Measurements from ENCODE around the gene SLC15A1.

DNA sequence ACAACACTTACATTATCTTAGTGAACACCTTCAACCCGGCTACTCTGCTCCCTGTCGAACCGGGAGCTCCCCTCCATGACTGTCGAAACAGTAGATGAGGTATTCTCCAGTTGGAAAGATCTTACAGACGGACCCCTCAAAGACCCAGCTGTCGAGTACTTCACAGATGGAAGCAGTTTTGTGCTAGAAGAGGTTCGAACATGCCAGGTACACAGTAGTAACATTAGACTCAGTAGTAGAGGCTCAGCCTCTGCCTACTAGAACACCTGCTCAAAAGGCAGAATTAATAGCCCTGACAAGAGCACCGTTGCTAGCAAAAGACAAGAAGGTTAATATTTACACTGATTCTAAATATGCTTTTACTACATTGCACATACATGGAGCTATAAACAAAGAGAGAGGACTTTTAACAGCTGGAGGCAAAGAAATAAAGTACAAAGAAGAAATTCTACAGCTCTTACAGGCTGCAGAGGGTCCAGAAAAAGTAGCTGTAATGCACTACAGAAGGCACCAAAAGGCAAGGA, 13.6 kb upstream of the SLC15A1 start:
- TF ChIP-seq, protein P1, sequence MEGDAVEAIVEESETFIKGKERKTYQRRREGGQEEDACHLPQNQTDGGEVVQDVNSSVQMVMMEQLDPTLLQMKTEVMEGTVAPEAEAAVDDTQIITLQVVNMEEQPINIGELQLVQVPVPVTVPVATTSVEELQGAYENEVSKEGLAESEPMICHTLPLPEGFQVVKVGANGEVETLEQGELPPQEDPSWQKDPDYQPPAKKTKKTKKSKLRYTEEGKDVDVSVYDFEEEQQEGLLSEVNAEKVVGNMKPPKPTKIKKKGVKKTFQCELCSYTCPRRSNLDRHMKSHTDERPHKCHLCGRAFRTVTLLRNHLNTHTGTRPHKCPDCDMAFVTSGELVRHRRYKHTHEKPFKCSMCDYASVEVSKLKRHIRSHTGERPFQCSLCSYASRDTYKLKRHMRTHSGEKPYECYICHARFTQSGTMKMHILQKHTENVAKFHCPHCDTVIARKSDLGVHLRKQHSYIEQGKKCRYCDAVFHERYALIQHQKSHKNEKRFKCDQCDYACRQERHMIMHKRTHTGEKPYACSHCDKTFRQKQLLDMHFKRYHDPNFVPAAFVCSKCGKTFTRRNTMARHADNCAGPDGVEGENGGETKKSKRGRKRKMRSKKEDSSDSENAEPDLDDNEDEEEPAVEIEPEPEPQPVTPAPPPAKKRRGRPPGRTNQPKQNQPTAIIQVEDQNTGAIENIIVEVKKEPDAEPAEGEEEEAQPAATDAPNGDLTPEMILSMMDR (IDR thresholded peaks at IDR 0.05): no peak
- no peak for TF ChIP-seq POLR2A (IDR thresholded peaks at IDR 0.05)

All from gastroesophageal sphincter (tissue), 3 donors.